Measurements from ENCODE around the gene HAPLN3. TPM values are rescaled to one million over a fixed set of nuclear protein-coding genes. Genes with fewer than 3 reads are reported as not detected.
A peak's percentile ranks its signal among the peaks of the same experiment; 100 is the strongest.

HAPLN3 gene
- total and polyA plus RNA-seq, 2 of the 4 experiments (the other 2 are of a cell fraction) = 5.9 to 28.6 TPM

- H3K4me3 ChIP-seq (ENCODE audit: insufficient read depth, low read depth, low read length) = no peak overlapping the region
- no peak overlapping the region for H3K4ac ChIP-seq (ENCODE audit: low read depth, low read length)
- H3K79me1 ChIP-seq (ENCODE audit: low read depth in 1 of 2, low read length in 2 of 2) = no peaks in the 10 kb centered on the region
- no peak for TF ChIP-seq MAFK (IDR thresholded peaks at IDR 0.05; ENCODE audit: low read depth, low read length)
- TF ChIP-seq RCOR1 (IDR thresholded peaks at IDR 0.05; ENCODE audit: insufficient replicate concordance, low read length) = no peak
- TF ChIP-seq, protein P1, sequence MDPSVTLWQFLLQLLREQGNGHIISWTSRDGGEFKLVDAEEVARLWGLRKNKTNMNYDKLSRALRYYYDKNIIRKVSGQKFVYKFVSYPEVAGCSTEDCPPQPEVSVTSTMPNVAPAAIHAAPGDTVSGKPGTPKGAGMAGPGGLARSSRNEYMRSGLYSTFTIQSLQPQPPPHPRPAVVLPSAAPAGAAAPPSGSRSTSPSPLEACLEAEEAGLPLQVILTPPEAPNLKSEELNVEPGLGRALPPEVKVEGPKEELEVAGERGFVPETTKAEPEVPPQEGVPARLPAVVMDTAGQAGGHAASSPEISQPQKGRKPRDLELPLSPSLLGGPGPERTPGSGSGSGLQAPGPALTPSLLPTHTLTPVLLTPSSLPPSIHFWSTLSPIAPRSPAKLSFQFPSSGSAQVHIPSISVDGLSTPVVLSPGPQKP (IDR thresholded peaks at IDR 0.05; ENCODE audit: borderline replicate concordance, low read depth, low read length) = no peak
- no peak for TF ChIP-seq CEBPB (IDR thresholded peaks at IDR 0.05; ENCODE audit: low read depth, low read length)
- TF ChIP-seq POLR2A (IDR thresholded peaks at IDR 0.05; ENCODE audit: low read depth, low read length) = no peak
- no peak for TF ChIP-seq FOS (IDR thresholded peaks at IDR 0.05; ENCODE audit: low read depth, low read length)
- no peak for TF ChIP-seq NFE2L2 (IDR thresholded peaks at IDR 0.05; ENCODE audit: low read depth, low read length)
- TF ChIP-seq, protein P2, sequence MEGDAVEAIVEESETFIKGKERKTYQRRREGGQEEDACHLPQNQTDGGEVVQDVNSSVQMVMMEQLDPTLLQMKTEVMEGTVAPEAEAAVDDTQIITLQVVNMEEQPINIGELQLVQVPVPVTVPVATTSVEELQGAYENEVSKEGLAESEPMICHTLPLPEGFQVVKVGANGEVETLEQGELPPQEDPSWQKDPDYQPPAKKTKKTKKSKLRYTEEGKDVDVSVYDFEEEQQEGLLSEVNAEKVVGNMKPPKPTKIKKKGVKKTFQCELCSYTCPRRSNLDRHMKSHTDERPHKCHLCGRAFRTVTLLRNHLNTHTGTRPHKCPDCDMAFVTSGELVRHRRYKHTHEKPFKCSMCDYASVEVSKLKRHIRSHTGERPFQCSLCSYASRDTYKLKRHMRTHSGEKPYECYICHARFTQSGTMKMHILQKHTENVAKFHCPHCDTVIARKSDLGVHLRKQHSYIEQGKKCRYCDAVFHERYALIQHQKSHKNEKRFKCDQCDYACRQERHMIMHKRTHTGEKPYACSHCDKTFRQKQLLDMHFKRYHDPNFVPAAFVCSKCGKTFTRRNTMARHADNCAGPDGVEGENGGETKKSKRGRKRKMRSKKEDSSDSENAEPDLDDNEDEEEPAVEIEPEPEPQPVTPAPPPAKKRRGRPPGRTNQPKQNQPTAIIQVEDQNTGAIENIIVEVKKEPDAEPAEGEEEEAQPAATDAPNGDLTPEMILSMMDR (conservative IDR thresholded peaks at IDR 0.05; ENCODE audit: low read depth, low read length) = no peak
- no peak for TF ChIP-seq MXI1 (IDR thresholded peaks at IDR 0.05; ENCODE audit: borderline replicate concordance, low read depth, low read length)
- no peak for TF ChIP-seq RFX5 (IDR thresholded peaks at IDR 0.05; ENCODE audit: low read depth, low read length)
- TF ChIP-seq CHD1 (IDR thresholded peaks at IDR 0.05; ENCODE audit: low read depth, low read length) = no peak
- TF ChIP-seq MAZ (IDR thresholded peaks at IDR 0.05; ENCODE audit: borderline replicate concordance, low read depth, low read length) = no peak
- no peak overlapping the region for H4K5ac ChIP-seq (ENCODE audit: low read depth, low read length)
- H3K27ac ChIP-seq (ENCODE audit: insufficient read depth, low read length) = no peak overlapping the region
- 65% methylated on average over 5 of the region's 15 CpGs; no CpG with 5 or more reads in 1 of the 2 experiments for WGBS, 2 experiments (ENCODE audit: extremely low coverage in 2 of 2, insufficient read length in 1 of 2)
- CTCF ChIA-PET = no interaction called here
- H2AFZ ChIP-seq (replicated peaks; ENCODE audit: low read length, poor library complexity) = no peak overlapping the region
- H4K8ac ChIP-seq (ENCODE audit: low read depth in 2 of 2, low read length in 2 of 2) = no peak overlapping the region
- H2BK20ac ChIP-seq (ENCODE audit: low read depth, low read length) = no peak overlapping the region
- H3K27me3 ChIP-seq (ENCODE audit: control insufficient read depth, insufficient read depth, low read length) = peaks cover 21% of the 10 kb centered on the region
- no peaks in the 10 kb centered on the region for H3K36me3 ChIP-seq (ENCODE audit: control insufficient read depth, insufficient read depth, low read length)
- no peak overlapping the region for H3K4me2 ChIP-seq (ENCODE audit: low read depth, low read length)
- intact Hi-C loops (cut with micrococcal nuclease) (no loop called here), dilution Hi-C loops (cut with HindIII; ENCODE audit: low sequenced_read_pairs, unreplicated experiment) (no loop called here), in situ Hi-C loops (cut with MboI; ENCODE audit: low sequenced_read_pairs) (loop anchor here (25.0 kb wide), 2 partner anchors 183 to 358 kb away; no protein-coding TSS in a partner anchor)
- ATAC-seq (ENCODE audit: low read depth) (no peak), DNase-seq (no peak)
- H2BK15ac ChIP-seq (ENCODE audit: low read depth, low read length) = no peak overlapping the region
- H4K91ac ChIP-seq (ENCODE audit: insufficient read depth, low read depth, low read length) = no peak overlapping the region
- H2BK120ac ChIP-seq (ENCODE audit: low read depth, low read length) = no peak overlapping the region
- BruUV-seq (replicated peaks) = no TSS peak
- H3K9me1 ChIP-seq (ENCODE audit: insufficient read depth, low read length) = no peaks in the 10 kb centered on the region
- H2BK5ac ChIP-seq (ENCODE audit: low read depth, low read length, poor library complexity, severe bottlenecking) = no peak overlapping the region
- H4K20me1 ChIP-seq (ENCODE audit: insufficient read depth, low read length) = no peaks in the 10 kb centered on the region
- H3K14ac ChIP-seq (replicated peaks; ENCODE audit: low read depth, low read length) = no peak overlapping the region
- H3K56ac ChIP-seq (ENCODE audit: extremely low read depth, insufficient read depth, low read length) = no peak overlapping the region
- H3K9ac ChIP-seq (ENCODE audit: low read depth, low read length) = no peak overlapping the region
- POLR2A ChIA-PET (ENCODE audit: unreplicated experiment) = no interaction called here
- H2AK9ac ChIP-seq (replicated peaks; ENCODE audit: low read depth, low read length, poor library complexity) = peak overlapping the region; percentile 1
- H3K9me3 ChIP-seq (ENCODE audit: control insufficient read depth, insufficient read depth, low read length) = no peaks in the 10 kb centered on the region
- no peak overlapping the region for H3K18ac ChIP-seq (ENCODE audit: low read depth, low read length)
- H2AK5ac ChIP-seq (ENCODE audit: low read depth, low read length) = no peak overlapping the region
- H3K4me1 ChIP-seq (ENCODE audit: control insufficient read depth, insufficient read depth, low read length) = no peaks in the 10 kb centered on the region
- H3K23ac ChIP-seq (ENCODE audit: low read depth, low read length) = no peak overlapping the region
Observed at GRCh38 chr15:88845616-88846015, 49.7 kb downstream of the HAPLN3 start.

Measured in IMR-90 (cell line).